ENCODE measurements around the gene ZNF785.
"Not testable (repeated sequence)": the region's sequence is repeated elsewhere in the genome, so short reads cannot be mapped to it uniquely, and the experiment has no call there.

ZNF785 gene

GRCh38 chr16:30602616-30603277 is 17.2 kb upstream of the ZNF785 start:
- DNase-seq, result no peak

- DNase-seq, result no peak
These were observed 16.5 kb upstream of the ZNF785 start for GRCh38 chr16:30601966-30602365.

GRCh38 chr16:30600929-30601328 is 15.4 kb upstream of the ZNF785 start:
- DNase-seq, result no peak

- DNase-seq, result no peak
These were observed 14.7 kb upstream of the ZNF785 start for GRCh38 chr16:30600215-30600614.

GRCh38 chr16:30592871-30593270 is 7.4 kb upstream of the ZNF785 start:
- DNase-seq, result no peak

- DNase-seq, result not testable (repeated sequence)
These were observed 5.4 kb upstream of the ZNF785 start for GRCh38 chr16:30590869-30591268.

- DNase-seq, result not testable (repeated sequence)
These were observed 4.1 kb upstream of the ZNF785 start for GRCh38 chr16:30589582-30589981.

GRCh38 chr16:30588651-30589050 is 3.2 kb upstream of the ZNF785 start:
- no peak for DNase-seq

- peak in 1 of 2 experiments; percentile 15 for DNase-seq
These were observed 486 bp downstream of the ZNF785 start for GRCh38 chr16:30585022-30585399.

GRCh38 chr16:30582611-30583340 is 2.7 kb downstream of the ZNF785 start:
- no peak for DNase-seq

- DNase-seq, result no peak
These were observed 4.0 kb downstream of the ZNF785 start for GRCh38 chr16:30581457-30581856.

GRCh38 chr16:30574678-30575077 is 10.8 kb downstream of the ZNF785 start:
- no peak for DNase-seq

- peak; percentile 85 to 97 for DNase-seq
These were observed 13.8 kb downstream of the ZNF785 start, which contains the start of gene ZNF688 for GRCh38 chr16:30571445-30572322. Gene ZNF688 (minus strand): TSS chr16:30571714. CDS start chr16:30571629, 85 bp downstream.

GRCh38 chr16:30570636-30571444 is 14.7 kb downstream of the ZNF785 start:
- no peak for DNase-seq

- no peak for DNase-seq
These were observed 15.5 kb downstream of the ZNF785 start for GRCh38 chr16:30569746-30570635.

- no peak for DNase-seq
These were observed 16.2 kb downstream of the ZNF785 start for GRCh38 chr16:30569281-30569680.

- DNase-seq, result peak in 1 of 2 experiments; percentile 51
These were observed 17.4 kb downstream of the ZNF785 start for GRCh38 chr16:30567991-30568638.

GRCh38 chr16:30567160-30567990 is 18.1 kb downstream of the ZNF785 start:
- peak; percentile 47 to 83 for DNase-seq

- no peak for DNase-seq
These were observed 19.0 kb downstream of the ZNF785 start for GRCh38 chr16:30566531-30566930.

GRCh38 chr16:30565984-30566383 is 19.5 kb downstream of the ZNF785 start:
- no peak for DNase-seq
